HepG2 (cell line): ENCODE data around the gene SCN9A.

ENCODE experiments used
- HMGA1 ChIP-seq: sonication (generic); formaldehyde crosslinking; conservative IDR thresholded peaks from 2 replicates; pipeline ENCODE4 v1.4.0; 2020; ENCODE audit warnings: missing genetic modification reagents
- NONO ChIP-seq, 2 experiments: fragments of 450-650 bp in 1 of 2; sonication (generic) in 1 of 2; formaldehyde crosslinking in 1 of 2; IDR thresholded peaks in 1 of 2; conservative IDR thresholded peaks in 1 of 2; 2 replicates each; pipeline versions ENCODE4 v1.6.1 to v1.8.0; 2017 to 2022; ENCODE audit warnings: mild to moderate bottlenecking in 1 of 2, missing genetic modification reagents in 1 of 2, moderate library complexity in 1 of 2

DNA sequence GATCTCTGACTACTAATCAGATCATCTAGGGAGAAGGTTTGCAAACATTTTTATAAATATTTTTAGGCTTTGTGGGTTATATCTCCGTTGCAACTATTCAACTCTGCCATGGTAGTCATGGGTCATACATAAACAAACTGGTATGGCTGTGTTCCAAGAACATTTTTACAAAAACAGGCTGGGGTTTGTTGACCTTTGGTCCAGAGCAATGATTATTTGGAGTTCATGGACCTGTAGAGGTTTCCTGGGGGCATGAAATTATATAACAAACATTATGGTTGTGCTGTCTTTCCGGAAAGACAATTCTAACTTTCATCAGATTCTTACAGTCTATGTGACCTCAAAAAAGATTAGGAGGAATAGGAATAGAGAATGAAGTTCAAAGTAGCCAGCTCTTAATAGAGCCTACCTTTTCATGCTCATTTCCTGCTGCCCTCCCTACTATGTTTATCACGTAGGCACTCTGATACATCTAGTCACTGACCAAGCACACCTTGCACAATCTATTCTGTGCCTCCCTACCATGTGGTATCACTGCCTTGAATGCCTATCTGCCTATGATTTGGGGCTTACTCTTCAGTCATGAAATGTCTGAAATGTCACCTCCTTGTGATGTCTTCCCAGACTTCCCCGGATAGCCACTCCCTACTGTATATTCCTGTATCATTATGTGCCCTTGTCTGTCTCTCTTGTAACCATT is 145.6 kb downstream of the SCN9A start:
- TF ChIP-seq NONO (IDR thresholded peaks at IDR 0.05) (no peak), NONO (CRISPR knock-in tag; conservative IDR thresholded peaks at IDR 0.05) (no peak; the same call in 1 of the 2 replicates), HMGA1 (CRISPR knock-in tag) (no peak)
